DOHH2 (cell line): Measurements from ENCODE around the gene PPP1R8.
"Not testable (repeated sequence)": the region's sequence is repeated elsewhere in the genome, so short reads cannot be mapped to it uniquely, and the experiment has no call there.

Experiments
- H3F3A ChIP-seq: fragments of 200-600 bp; sonication (generic), shearing (Covaris generic); 2 replicates; pipeline ENCODE4 v1.6.0; 2016; ENCODE audit warnings: antibody characterized with exemption, mild to moderate bottlenecking; ENCODE audit not compliant: control insufficient read depth, insufficient read depth
- H3K27ac ChIP-seq: fragments of 200-600 bp; sonication (generic); 2 replicates; pipeline ENCODE4 v1.5.1; 2014; ENCODE audit warnings: low read depth, mild to moderate bottlenecking, low read length, moderate library complexity
- H3K27me3 ChIP-seq: fragments of 200-600 bp; sonication (generic); 2 replicates; pipeline ENCODE4 v1.6.1; 2014; ENCODE audit warnings: mild to moderate bottlenecking, low read length, mixed read lengths; ENCODE audit not compliant: control insufficient read depth
- H3K36me3 ChIP-seq: fragments of 200-600 bp; sonication (generic); 2 replicates; pipeline ENCODE4 v1.6.1; 2014; ENCODE audit warnings: mild to moderate bottlenecking, low read length, moderate library complexity, mixed read lengths; ENCODE audit not compliant: control insufficient read depth
- H3K4me1 ChIP-seq: fragments of 200-600 bp; sonication (generic); 2 replicates; pipeline ENCODE4 v1.6.1; 2014; ENCODE audit warnings: mild to moderate bottlenecking, low read length, mixed read lengths; ENCODE audit not compliant: control insufficient read depth
- H3K4me2 ChIP-seq: fragments of 200-600 bp; sonication (generic); 2 replicates; pipeline ENCODE4 v1.6.0; 2014; ENCODE audit warnings: mild to moderate bottlenecking, low read length, moderate library complexity
- H3K4me3 ChIP-seq: fragments of 200-600 bp; sonication (generic); 2 replicates; pipeline ENCODE4 v1.5.1; 2014; ENCODE audit warnings: mild to moderate bottlenecking, low read length, mixed read lengths
- H3K79me2 ChIP-seq: fragments of 200-600 bp; sonication (generic); 2 replicates; pipeline ENCODE4 v1.6.1; 2014; ENCODE audit warnings: mild to moderate bottlenecking, low read length, mixed read lengths; ENCODE audit not compliant: control insufficient read depth
- H3K9me2 ChIP-seq: fragments of 200-600 bp; sonication (generic); replicated peaks from 2 replicates; pipeline ENCODE4 v1.6.1; 2014; ENCODE audit warnings: mild to moderate bottlenecking, low read length, mixed read lengths; ENCODE audit not compliant: control insufficient read depth
- H3K9me3 ChIP-seq: fragments of 200-600 bp; sonication (generic); 2 replicates; pipeline ENCODE4 v1.6.1; 2014; ENCODE audit warnings: antibody characterized with exemption, low read length, mixed read lengths; ENCODE audit not compliant: control insufficient read depth, insufficient read depth
- H4K20me1 ChIP-seq: fragments of 200-600 bp; sonication (generic); 2 replicates; pipeline ENCODE4 v1.6.0; 2014; ENCODE audit warnings: low read depth, mild to moderate bottlenecking, antibody characterized with exemption, low read length, moderate library complexity; ENCODE audit not compliant: control insufficient read depth, insufficient read depth
- EZH2phosphoT487 ChIP-seq: fragments of 200-600 bp; sonication (generic); IDR thresholded peaks from 2 replicates; pipeline ENCODE4 v1.6.1; 2017; ENCODE audit warnings: borderline replicate concordance, mild to moderate bottlenecking, antibody characterized with exemption, low read length, moderate library complexity, mixed read lengths
- TF ChIP-seq, protein P1 (sequence below): fragments of 200-600 bp; sonication (generic); IDR thresholded peaks from one replicate; pipeline ENCODE4 v1.5.1; 2014; ENCODE audit warnings: antibody characterized with exemption, mild to moderate bottlenecking, low read depth, low read length; ENCODE audit not compliant: poor library complexity, severe bottlenecking

The PPP1R8 gene

DNA sequence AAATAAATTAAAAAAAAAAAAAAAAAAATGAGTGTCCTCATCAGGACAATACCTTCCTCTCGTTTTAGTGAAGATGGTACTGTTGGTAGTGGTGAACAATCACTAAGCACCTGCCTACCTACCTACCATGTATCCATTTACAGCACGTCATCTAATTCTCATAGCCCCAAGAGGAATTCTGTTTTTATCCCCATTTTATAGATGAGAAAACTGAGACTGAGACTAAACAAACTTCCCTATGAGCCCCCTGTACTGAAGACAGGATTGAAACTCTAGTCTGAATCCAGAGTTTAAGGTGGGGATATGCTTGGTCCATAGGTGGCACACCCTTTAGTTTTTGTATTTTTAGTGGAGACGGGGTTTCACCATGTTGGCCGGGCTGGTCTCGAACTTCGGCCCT lies 24.5 kb downstream of the PPP1R8 start:
- TF ChIP-seq, protein P1, sequence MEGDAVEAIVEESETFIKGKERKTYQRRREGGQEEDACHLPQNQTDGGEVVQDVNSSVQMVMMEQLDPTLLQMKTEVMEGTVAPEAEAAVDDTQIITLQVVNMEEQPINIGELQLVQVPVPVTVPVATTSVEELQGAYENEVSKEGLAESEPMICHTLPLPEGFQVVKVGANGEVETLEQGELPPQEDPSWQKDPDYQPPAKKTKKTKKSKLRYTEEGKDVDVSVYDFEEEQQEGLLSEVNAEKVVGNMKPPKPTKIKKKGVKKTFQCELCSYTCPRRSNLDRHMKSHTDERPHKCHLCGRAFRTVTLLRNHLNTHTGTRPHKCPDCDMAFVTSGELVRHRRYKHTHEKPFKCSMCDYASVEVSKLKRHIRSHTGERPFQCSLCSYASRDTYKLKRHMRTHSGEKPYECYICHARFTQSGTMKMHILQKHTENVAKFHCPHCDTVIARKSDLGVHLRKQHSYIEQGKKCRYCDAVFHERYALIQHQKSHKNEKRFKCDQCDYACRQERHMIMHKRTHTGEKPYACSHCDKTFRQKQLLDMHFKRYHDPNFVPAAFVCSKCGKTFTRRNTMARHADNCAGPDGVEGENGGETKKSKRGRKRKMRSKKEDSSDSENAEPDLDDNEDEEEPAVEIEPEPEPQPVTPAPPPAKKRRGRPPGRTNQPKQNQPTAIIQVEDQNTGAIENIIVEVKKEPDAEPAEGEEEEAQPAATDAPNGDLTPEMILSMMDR = no peak
- no peak for TF ChIP-seq EZH2phosphoT487
- H3K4me2 ChIP-seq = no peak overlapping the region
- peaks cover 17% of the 10 kb centered on the region for H3K36me3 ChIP-seq
- H3K79me2 ChIP-seq = no peaks in the 10 kb centered on the region
- peaks cover 12% of the 10 kb centered on the region for H3F3A ChIP-seq
- H3K4me1 ChIP-seq = peaks cover 7% of the 10 kb centered on the region
- H3K9me3 ChIP-seq = no peaks in the 10 kb centered on the region
- no peak overlapping the region for H3K27ac ChIP-seq
- no peaks in the 10 kb centered on the region for H4K20me1 ChIP-seq
- no peak overlapping the region for H3K4me3 ChIP-seq
- H3K9me2 ChIP-seq = no peaks in the 10 kb centered on the region
- no peaks in the 10 kb centered on the region for H3K27me3 ChIP-seq

DNA sequence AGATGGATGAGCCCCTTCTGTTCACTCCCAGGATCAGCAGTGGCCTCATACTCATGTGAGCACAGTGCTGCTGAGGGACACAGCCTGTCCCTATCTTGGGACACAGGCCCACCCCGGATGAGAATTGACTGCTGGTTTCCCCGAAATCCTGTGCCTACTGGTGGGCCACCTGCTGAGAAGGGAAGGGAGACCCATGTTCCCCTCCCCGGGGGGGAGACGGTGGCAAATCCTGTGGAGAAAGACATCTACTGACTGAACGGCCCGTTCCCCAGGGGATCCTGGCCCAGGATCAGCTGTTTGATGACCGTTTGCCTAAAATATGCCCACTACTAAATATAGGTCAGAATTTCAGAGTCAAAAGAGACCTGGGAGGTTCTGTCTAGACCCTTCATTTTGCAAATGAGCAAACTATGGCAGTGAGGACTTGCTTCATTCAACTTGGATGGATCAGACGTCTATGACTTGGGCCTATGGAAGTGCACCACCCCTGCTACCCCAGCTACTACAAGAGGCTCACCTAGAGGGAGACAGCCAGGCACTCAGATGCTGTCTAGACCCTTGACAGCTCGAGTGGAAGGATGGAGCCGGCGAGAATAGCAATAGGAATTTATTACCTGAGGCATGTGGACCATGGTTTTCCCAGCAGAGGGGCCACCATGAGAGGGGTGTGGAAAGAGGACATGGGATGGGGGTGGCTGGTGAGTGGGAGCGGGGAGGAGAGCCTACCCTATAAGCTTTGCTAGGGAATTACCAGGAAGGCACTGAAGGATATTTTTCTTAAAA lies 26.2 kb downstream of the PPP1R8 start:
- no peaks in the 10 kb centered on the region for H3K9me3 ChIP-seq
- H3K9me2 ChIP-seq = no peaks in the 10 kb centered on the region
- no peak overlapping the region for H3K27ac ChIP-seq
- H3K79me2 ChIP-seq = no peaks in the 10 kb centered on the region
- peaks cover 2% of the 10 kb centered on the region for H3K36me3 ChIP-seq
- TF ChIP-seq, protein P1 = no peak
- no peak for TF ChIP-seq EZH2phosphoT487
- H3K4me3 ChIP-seq = no peak overlapping the region
- peaks cover 7% of the 10 kb centered on the region for H3K4me1 ChIP-seq
- peaks cover 2% of the 10 kb centered on the region; the same call in 1 of the 2 replicates for H3F3A ChIP-seq
- H3K4me2 ChIP-seq = no peak overlapping the region
- H4K20me1 ChIP-seq = no peaks in the 10 kb centered on the region
- H3K27me3 ChIP-seq = no peaks in the 10 kb centered on the region

DNA sequence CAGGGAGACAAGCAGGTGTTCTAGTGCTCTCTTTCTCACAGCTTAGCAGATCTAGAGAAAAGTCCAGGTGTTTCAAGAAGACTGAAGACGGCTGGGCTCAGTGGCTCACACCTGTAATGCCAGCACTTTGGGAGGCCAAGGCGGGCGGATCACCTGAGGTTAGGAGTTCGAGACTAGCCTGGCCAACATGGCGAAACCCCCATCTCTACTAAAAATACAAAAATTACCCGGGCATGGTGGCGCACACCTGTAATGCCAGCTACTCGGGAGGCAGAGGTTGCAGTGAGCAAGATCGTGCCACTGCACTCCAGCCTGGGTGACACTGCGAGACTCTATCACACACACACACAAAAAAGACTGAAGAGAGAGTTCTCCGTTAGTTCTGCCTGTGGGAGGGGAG lies 27.0 kb downstream of the PPP1R8 start:
- not testable (repeated sequence) for H3K79me2 ChIP-seq, H4K20me1 ChIP-seq, H3K4me2 ChIP-seq, H3K27me3 ChIP-seq, H3K9me2 ChIP-seq, H3K27ac ChIP-seq, H3K9me3 ChIP-seq, H3F3A ChIP-seq, H3K36me3 ChIP-seq, H3K4me3 ChIP-seq
- H3K4me1 ChIP-seq = peaks cover 11% of the 10 kb centered on the region

DNA sequence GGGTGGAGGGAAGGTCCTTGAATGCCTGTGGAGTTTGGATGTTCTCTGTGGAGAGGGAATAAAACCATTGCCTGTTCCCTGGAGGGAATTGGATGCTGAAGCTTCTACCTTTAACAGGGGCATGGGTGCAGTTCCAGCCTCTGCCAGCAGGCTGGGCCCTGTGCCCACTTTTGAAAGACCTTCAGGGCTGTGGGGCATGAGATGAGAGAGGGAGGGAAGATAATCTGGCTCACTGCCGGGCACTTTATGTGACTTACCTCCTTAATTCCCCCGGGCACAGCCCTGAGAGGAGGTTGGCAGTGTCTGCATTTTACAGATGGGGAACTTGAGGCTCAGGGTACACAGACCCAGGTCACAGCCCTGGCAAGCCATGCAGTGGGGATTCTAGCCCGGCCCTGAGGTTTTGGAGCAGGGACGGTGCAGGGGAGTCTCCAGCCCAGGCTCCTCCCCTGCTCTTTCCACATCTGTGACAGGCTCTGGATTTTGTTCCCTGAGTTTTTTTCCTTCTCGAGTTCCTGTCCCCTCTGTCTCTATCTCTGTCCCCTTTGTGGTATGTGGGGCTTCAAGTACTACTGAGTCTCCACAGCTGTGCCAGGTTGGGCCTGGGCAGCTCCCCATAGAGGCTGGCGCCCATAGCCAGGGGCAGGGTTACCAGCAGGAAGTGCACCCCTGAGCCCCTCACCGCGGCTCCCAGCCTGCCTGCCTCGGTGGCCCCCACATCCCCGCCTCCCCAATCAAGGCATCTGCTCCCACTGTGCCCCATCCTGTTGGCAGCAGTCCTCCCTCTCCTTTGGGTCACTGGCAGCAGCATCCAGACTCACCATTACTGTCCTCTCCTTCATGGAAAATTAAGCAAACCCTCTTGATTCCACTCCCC lies 27.7 kb downstream of the PPP1R8 start:
- H3K4me3 ChIP-seq = no peak overlapping the region
- H3K79me2 ChIP-seq = no peaks in the 10 kb centered on the region
- H3K9me2 ChIP-seq = no peaks in the 10 kb centered on the region
- TF ChIP-seq EZH2phosphoT487 = no peak
- TF ChIP-seq, protein P1 = peak; percentile 97
- peaks cover 19% of the 10 kb centered on the region for H3K4me1 ChIP-seq
- peak overlapping the region; percentile 49 for H3K4me2 ChIP-seq
- H3K27me3 ChIP-seq = no peaks in the 10 kb centered on the region
- no peaks in the 10 kb centered on the region for H3K36me3 ChIP-seq
- H3K27ac ChIP-seq = no peak overlapping the region
- peaks cover 2% of the 10 kb centered on the region; the same call in 1 of the 2 replicates for H3F3A ChIP-seq
- H3K9me3 ChIP-seq = no peaks in the 10 kb centered on the region
- H4K20me1 ChIP-seq = no peaks in the 10 kb centered on the region
